Left lung (tissue), 10 donors: Measurements from ENCODE around the gene ADAMTS4. TPM values are rescaled to one million over a fixed set of nuclear protein-coding genes. Genes with fewer than 3 reads are reported as not detected.
A peak's percentile ranks its signal among the peaks of the same experiment; 100 is the strongest.

Experiments
- ATAC-seq: fragments of 200-7000 bp; cut with Tn5 transposase; one replicate; pipeline ENCODE4 v1.9.1; 2020; ENCODE audit warnings: moderate library complexity
- DNase-seq, 4 donors: peaks; one replicate each; pipeline ENCODE4 v3.0.0-alpha.2; 2013 to 2020
- H3K27ac ChIP-seq, 2 donors: fragments of 200-600 bp; sonication (generic) in 1 of 2; one replicate each; pipeline versions ENCODE4 v1.5.0 to v1.8.0; 2020 to 2021
- H3K27me3 ChIP-seq, 2 donors: fragments of 200-600 bp; sonication (generic) in 1 of 2; one replicate each; pipeline versions ENCODE4 v1.5.0 to v1.8.0; 2020 to 2021
- H3K36me3 ChIP-seq, 2 donors: fragments of 200-600 bp; sonication (generic) in 1 of 2; one replicate each; pipeline versions ENCODE4 v1.5.0 to v1.8.0; 2020 to 2021
- H3K4me1 ChIP-seq, 2 donors: fragments of 200-600 bp; one replicate each; pipeline ENCODE4 v1.8.0; 2021
- H3K4me3 ChIP-seq, 2 donors: fragments of 200-600 bp; sonication (generic) in 1 of 2; one replicate each; pipeline versions ENCODE4 v1.5.0 to v1.8.0; 2020 to 2021; ENCODE audit warnings: mild to moderate bottlenecking in 1 of 2
- H3K9me3 ChIP-seq, 2 donors: fragments of 200-600 bp; sonication (generic) in 1 of 2; one replicate each; pipeline versions ENCODE4 v1.5.0 to v1.8.0; 2020 to 2021
- CTCF ChIP-seq, 2 donors: fragments of 200-600 bp; sonication (generic) in 1 of 2; IDR thresholded peaks; one replicate each; pipeline versions ENCODE4 v1.5.0 to v1.8.0; 2021; ENCODE audit warnings: antibody characterized with exemption in 2 of 2
- intact Hi-C, 2 donors: fragments of 100-400 bp; cut with DNase I; formaldehyde crosslinking; loops; one replicate each; pipeline versions ENCODE4 v1.11.2 to v1.14.2; 2022
- polyA plus RNA-seq, 6 donors: library from polyadenylated mRNA; unstranded; fragments of 120-200 nt; gene quantifications; one replicate each; pipeline ENCODE4 v1.2.1, GENCODE V29; 2013; ENCODE audit not compliant: insufficient read length in 6 of 6
- total RNA-seq, 2 donors: library from RNA; stranded (reverse); fragmentation: NEBNext Ultra II Directional; extraction: Animal tissue kit (Norgen Biotek cat#: 25700); gene quantifications; one replicate each; pipeline ENCODE4 v1.2.1, GENCODE V29; 2021
- donor health status: DM: no; HTN: yes; CAD: no.
- donor health status: DM: no; HTN: no; CAD: no.

ADAMTS4 gene
- total and polyA plus RNA-seq, 8 donors = 1.4 to 15.4 (median 3.1) TPM

- no peak for TF ChIP-seq CTCF (IDR thresholded peaks at IDR 0.05)
- no peaks in the 10 kb centered on the region for H3K27me3 ChIP-seq
- H3K4me1 ChIP-seq = peaks cover 13 to 30% of the 10 kb centered on the region in 2 donors
- ATAC-seq (no peak), DNase-seq (no peak)
- H3K36me3 ChIP-seq = peaks cover 0 to 58% of the 10 kb centered on the region in 2 donors
- no peak overlapping the region for H3K4me3 ChIP-seq
- H3K9me3 ChIP-seq = no peaks in the 10 kb centered on the region
- intact Hi-C loops = no loop called here
- no peak overlapping the region for H3K27ac ChIP-seq
Measured at GRCh38 chr1:161174911-161175310, 23.9 kb downstream of the ADAMTS4 start.

GRCh38 chr1:161173711-161174110, 25.1 kb downstream of the ADAMTS4 start:
- Histone ChIP-seq H3K4me1 (peaks cover 13 to 30% of the 10 kb centered on the region in 2 donors), H3K27ac (no peak overlapping the region), H3K4me3 (no peak overlapping the region), H3K36me3 (peaks cover 0 to 70% of the 10 kb centered on the region in 2 donors), H3K9me3 (no peaks in the 10 kb centered on the region), H3K27me3 (no peaks in the 10 kb centered on the region)
- ATAC-seq = no peak
- no peak for DNase-seq
- no peak for TF ChIP-seq CTCF (IDR thresholded peaks at IDR 0.05)
- intact Hi-C loops = no loop called here

GRCh38 chr1:161172776-161173376, 26.0 kb downstream of the ADAMTS4 start:
- H3K27ac ChIP-seq = no peak overlapping the region
- intact Hi-C loops = no loop called here
- TF ChIP-seq CTCF (IDR thresholded peaks at IDR 0.05) = no peak
- peaks cover 0 to 72% of the 10 kb centered on the region in 2 donors for H3K36me3 ChIP-seq
- ATAC-seq (no peak), DNase-seq (no peak)
- no peak overlapping the region for H3K4me3 ChIP-seq
- H3K27me3 ChIP-seq = no peaks in the 10 kb centered on the region
- H3K4me1 ChIP-seq = peaks cover 13 to 27% of the 10 kb centered on the region in 2 donors
- H3K9me3 ChIP-seq = no peaks in the 10 kb centered on the region

- Histone ChIP-seq H3K27me3 (no peaks in the 10 kb centered on the region), H3K4me1 (peaks cover 13 to 29% of the 10 kb centered on the region in 2 donors), H3K9me3 (no peaks in the 10 kb centered on the region), H3K4me3 (no peak overlapping the region), H3K36me3 (peaks cover 0 to 72% of the 10 kb centered on the region in 2 donors), H3K27ac (no peak overlapping the region)
- DNase-seq (no peak), ATAC-seq (no peak)
- intact Hi-C loops = no loop called here
- no peak for TF ChIP-seq CTCF (IDR thresholded peaks at IDR 0.05)
Measured at GRCh38 chr1:161172349-161172748, 26.5 kb downstream of the ADAMTS4 start.

- H3K4me1 ChIP-seq = peaks cover 17 to 34% of the 10 kb centered on the region in 2 donors
- ATAC-seq (no peak), DNase-seq (peak in 1 of 4 donors; percentile 22)
- no peak overlapping the region for H3K4me3 ChIP-seq
- no peak overlapping the region for H3K27ac ChIP-seq
- H3K9me3 ChIP-seq = no peaks in the 10 kb centered on the region
- TF ChIP-seq CTCF (IDR thresholded peaks at IDR 0.05) = no peak
- intact Hi-C loops = no loop called here
- H3K27me3 ChIP-seq = no peaks in the 10 kb centered on the region
- H3K36me3 ChIP-seq = peaks cover 0 to 72% of the 10 kb centered on the region in 2 donors
Measured at GRCh38 chr1:161171696-161172095, 27.2 kb downstream of the ADAMTS4 start.
